GM13976 (cell line): ENCODE results near the gene TIMELESS.

ENCODE experiments used
- DNase-seq: peaks from one replicate; pipeline ENCODE4 v3.0.0; 2012; ENCODE audit warnings: low spot score
- CTCF ChIP-seq: IDR thresholded peaks from 2 replicates; pipeline ENCODE4 v1.5.1; 2012; ENCODE audit warnings: borderline replicate concordance, mild to moderate bottlenecking; ENCODE audit not compliant: insufficient read depth; ENCODE audit errors: extremely low read depth, missing control alignments, control extremely low read depth
- in situ Hi-C: fragments of 300-500 bp; cut with MboI; formaldehyde crosslinking; loops from one replicate; pipeline ENCODE4 v1.12.0; 2022; ENCODE audit warnings: low sequenced_read_pairs, mixed read lengths, inconsistent platforms; ENCODE audit not compliant: unreplicated experiment

Gene TIMELESS

GRCh38 chr12:56420411-56420810, 28.8 kb downstream of the TIMELESS start:
- DNase-seq: no peak
- no peak for TF ChIP-seq CTCF
- in situ Hi-C loops: no loop called here

- TF ChIP-seq CTCF: no peak
- DNase-seq: no peak
- in situ Hi-C loops: no loop called here
Measured at GRCh38 chr12:56417739-56418138, 31.5 kb downstream of the TIMELESS start.

DNA sequence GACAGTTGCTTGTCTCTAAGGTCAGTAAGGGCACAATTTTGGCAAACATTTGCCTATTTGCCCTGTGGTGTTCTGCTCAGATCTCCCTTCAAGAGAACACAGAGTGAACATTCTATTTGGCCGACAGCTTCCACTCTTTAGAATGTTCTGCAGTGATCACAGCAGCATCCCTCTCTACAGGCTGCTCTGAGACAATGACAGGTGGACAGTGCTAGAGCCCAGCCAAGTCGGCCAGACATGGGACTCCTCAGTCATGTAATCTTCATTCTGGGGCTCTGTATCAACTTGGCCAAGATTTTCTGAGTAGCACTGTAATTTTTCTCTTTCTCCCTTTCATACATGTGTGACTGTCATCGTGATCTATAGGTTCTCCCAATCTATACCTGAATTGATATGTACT, 34.8 kb downstream of the TIMELESS start:
- no peak for DNase-seq
- in situ Hi-C loops: no loop called here
- no peak for TF ChIP-seq CTCF

- in situ Hi-C loops: no loop called here
- DNase-seq: no peak
- TF ChIP-seq CTCF: no peak
Measured at GRCh38 chr12:56413392-56413791, 35.8 kb downstream of the TIMELESS start.

DNA sequence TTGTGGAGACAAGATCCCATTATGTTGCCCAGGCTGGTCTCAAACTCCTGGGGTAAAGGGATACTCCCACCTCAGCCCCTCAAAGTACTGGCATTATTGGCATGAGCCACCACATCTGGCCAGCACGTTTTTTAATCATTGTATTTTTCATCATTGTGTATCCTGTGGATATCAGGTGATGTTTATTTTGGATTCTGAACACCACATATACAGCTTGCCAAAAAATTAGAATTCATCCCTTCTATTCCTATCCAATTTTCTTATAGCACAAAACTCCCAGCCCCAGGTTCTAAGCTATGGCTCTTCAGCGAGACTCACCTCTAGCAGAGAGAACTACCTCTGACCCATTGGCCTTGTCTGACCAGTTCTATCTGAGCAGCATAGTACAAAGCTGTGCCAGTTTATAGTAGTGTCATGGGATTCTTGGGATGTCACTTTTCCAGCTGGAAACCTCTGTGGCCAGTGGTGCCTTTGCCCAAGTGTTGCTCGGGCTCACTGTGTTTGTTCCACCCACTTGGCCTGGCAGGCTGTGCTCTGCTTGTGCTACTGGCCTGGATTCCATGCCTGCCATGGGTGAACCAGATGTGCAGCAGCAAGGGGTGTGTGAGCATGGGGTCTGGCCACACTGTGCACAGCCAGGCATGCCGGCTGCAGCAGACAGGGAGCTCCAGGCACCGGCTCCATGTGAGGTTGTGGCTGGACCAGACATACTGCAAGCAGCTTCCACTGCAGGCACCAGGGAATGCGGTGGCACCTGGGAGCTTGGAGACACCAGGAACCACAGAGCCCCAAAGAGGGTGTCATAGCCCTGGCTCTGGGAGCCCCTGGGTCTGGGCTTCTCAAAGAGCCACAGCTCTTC, 37.2 kb downstream of the TIMELESS start:
- peak; percentile 7 for DNase-seq
- in situ Hi-C loops: no loop called here
- TF ChIP-seq CTCF: no peak

DNA sequence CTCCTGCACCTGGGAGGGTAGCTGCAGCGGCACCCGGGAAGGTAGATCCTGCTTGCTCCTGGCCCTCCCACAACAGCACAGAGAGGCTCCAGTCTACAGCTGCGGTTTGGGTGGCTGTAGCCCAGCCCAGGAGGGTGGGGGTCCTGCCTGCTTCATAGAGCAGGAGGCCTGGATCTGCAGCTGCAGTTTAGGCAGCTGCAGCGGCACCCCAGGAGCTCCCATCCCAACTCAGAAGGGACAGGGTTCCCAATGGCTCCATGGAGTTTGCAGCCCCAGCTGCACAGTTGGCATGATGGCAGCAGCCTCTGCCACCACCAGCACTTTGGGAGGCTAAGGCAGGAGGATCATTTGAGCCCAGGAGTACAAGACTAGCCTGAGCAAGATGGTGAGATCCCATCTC, 38.5 kb downstream of the TIMELESS start:
- TF ChIP-seq CTCF: no peak
- in situ Hi-C loops: no loop called here
- no peak for DNase-seq
